ENCODE measurements around the gene ZNF160. TPM values are rescaled to one million over a fixed set of nuclear protein-coding genes. Genes with fewer than 3 reads are reported as not detected.
A peak's percentile ranks its signal among the peaks of the same experiment; 100 is the strongest.

Gene ZNF160
- total and polyA plus RNA-seq, 2 of the 8 experiments (the other 6 are each of a cell fraction or from before 2014, with no cell fraction given), result 15.8 to 31.2 TPM

- TF ChIP-seq KDM1A (IDR thresholded peaks at IDR 0.05; ENCODE audit: borderline replicate concordance, low read length) (peak; percentile 13; the same call in 1 of the 2 replicates), SP1 (IDR thresholded peaks at IDR 0.05; ENCODE audit: low read depth, low read length) (peak; percentile 20; the same call in 1 of the 2 replicates), RXRA (IDR thresholded peaks at IDR 0.05; ENCODE audit: insufficient read depth, low read depth, low read length) (no peak), HDAC2 (IDR thresholded peaks at IDR 0.05; ENCODE audit: borderline replicate concordance in 1 of 2, low read depth in 2 of 2, low read length in 2 of 2) (peak in 1 of 2 experiments; percentile 41; a peak in 1 of 4 replicates), BACH1 (IDR thresholded peaks at IDR 0.05; ENCODE audit: low read length) (no peak), ASH2L (IDR thresholded peaks at IDR 0.05; ENCODE audit: low read length) (peak; percentile 51), BRCA1 (IDR thresholded peaks at IDR 0.05; ENCODE audit: low read depth, low read length) (no peak), BCL11A (IDR thresholded peaks at IDR 0.05; ENCODE audit: low read depth in 2 of 2, low read length in 2 of 2) (no peak), SIN3A (conservative IDR thresholded peaks at IDR 0.05 in 1 of 2, IDR thresholded peaks at IDR 0.05 in 1 of 2; ENCODE audit: low read depth in 1 of 2, low read length in 2 of 2) (peak in 1 of 2 experiments; percentile 47; a peak in 1 of 4 replicates), JUND (IDR thresholded peaks at IDR 0.05; ENCODE audit: low read length) (peak; percentile 36; the same call in 1 of the 2 replicates), CHD7 (IDR thresholded peaks at IDR 0.05; ENCODE audit: insufficient replicate concordance, low read length) (peak; percentile 44), TEAD4 (IDR thresholded peaks at IDR 0.05; ENCODE audit: low read depth, low read length) (peak; percentile 96)
These were observed 26.2 kb downstream of the ZNF160 start (continued) for GRCh38 chr19:53076984-53077383.

Measured in H1 (cell line).